HG02870 (cell line): ENCODE results near the gene PTBP2.

Source experiments
- ATAC-seq: cut with Tn5 transposase; IDR thresholded peaks from one replicate; pipeline ENCODE4 v1.9.1; 2021; ENCODE audit warnings: mild to moderate bottlenecking, moderate library complexity; ENCODE audit not compliant: unreplicated experiment

The PTBP2 gene, protein sequence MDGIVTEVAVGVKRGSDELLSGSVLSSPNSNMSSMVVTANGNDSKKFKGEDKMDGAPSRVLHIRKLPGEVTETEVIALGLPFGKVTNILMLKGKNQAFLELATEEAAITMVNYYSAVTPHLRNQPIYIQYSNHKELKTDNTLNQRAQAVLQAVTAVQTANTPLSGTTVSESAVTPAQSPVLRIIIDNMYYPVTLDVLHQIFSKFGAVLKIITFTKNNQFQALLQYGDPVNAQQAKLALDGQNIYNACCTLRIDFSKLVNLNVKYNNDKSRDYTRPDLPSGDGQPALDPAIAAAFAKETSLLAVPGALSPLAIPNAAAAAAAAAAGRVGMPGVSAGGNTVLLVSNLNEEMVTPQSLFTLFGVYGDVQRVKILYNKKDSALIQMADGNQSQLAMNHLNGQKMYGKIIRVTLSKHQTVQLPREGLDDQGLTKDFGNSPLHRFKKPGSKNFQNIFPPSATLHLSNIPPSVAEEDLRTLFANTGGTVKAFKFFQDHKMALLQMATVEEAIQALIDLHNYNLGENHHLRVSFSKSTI

DNA sequence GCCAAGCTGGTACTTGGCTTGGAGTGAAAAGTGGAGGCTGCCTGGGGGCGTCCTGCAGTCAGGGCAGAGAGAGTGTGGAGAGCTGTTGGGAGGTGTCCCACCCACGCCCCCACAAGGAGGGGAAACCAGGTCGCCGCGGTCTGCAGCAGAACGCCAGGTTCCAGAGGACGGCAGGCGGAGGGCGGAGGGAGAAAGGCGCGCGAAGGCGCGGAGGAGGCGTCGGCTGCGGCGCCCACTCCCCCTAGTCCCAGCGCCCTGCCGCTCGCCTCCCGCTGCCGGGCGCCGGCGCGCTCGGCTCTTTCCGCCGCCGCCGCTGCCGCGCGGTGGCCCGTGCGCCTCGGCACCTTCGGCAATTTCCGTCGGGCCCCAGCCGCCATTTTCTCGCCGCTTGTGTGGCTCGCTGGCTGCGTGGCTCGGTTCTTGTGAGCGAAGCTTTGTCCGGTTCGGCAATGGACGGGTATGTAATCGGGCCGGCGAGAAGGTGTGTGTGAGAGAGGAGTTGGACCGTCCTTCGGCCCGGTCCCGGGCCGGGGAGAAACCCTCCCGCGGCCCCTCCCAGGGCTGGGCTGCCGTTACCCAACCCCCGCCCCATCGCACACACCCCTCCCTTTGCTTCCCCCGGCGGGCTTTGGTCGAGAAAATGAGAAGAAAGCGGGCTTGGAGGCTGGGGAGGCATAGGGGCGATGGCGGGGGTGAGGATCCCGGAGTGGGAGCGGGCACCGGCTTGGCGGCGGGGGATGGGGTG lies at the start of gene PTBP2:
TSS of gene PTBP2 (plus strand) at position 369 of the 745 bp plus-strand sequence. CDS start at position 450, 81 bp downstream.
- peak; percentile 89 for ATAC-seq

DNA sequence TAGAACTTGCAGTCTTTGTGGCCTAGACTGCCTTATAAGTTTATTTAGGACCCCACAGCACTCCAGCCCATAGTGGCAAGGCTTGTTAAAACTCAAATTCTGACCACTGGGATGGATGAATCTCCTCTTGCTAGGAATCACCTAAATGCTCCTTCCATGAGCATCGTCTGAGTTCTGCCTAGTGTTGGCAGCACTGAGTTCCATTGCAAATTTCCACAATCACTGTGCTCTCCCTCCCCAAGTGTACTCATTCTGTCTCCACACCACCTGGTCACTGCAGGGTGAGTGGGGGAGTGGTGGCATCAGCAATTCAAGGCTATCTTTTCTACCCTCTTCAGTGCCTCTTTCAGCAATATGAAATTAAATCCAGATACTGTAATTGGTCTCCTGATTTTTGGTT lies 46.7 kb upstream of the PTBP2 start:
- no peak for ATAC-seq

DNA sequence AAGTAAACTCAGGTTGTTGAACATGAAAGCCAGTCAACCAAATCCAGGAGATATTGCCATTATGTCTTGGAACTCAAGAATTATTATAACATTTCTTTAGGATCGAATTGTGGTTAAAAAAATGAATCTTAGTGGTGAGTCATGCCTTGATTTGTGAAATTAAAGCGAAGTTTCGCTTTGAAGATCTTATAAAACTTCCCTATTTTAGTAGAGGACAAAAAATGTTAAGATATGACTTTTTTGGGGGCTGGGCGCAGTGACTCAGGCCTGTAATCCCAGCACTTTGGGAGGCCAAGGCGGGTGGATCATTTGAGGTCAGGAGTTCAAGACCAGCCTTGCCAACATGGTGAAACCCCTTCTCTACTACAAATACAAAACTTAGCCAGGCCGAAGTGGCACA lies 39.5 kb upstream of the PTBP2 start:
- ATAC-seq: no peak

GRCh38 chr1:96683931-96684330 lies 37.7 kb upstream of the PTBP2 start:
- ATAC-seq: no peak

DNA sequence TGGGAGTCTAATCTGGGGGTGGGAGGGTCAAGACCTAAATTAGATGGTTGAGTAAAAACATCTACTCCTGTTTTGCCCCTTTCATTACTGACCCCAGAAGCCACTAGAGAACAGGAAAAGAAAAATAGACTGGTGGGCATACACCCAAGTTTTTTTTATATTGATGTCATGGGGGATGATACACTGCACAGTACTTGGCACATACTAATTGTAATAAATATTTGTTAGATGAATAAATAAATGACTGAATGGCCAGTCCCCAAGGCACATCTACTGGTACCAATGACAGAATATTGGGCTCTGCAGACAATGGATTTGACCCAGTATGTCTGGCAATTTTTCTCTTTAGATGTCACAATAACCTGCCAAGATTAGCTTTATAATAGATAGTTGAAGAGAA lies 36.8 kb upstream of the PTBP2 start:
- ATAC-seq: no peak

DNA sequence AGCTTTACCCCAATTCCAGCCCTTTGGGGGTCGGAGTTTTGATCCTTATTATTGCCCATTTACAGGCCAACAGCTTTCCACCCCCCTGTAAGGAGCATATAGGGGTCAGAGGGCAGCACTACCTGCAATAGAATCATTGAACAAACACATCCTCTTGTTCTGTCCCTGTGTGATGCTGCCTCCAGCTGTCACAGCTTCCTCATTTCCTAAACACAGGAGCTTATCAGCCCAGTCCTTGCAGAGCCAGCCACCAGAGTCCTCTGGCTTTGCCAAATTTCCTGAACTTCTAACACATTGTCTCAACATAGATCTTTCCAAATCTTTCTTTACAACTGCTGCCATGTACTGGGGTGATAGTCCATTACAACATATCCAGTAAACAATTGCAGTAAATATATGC lies 32.8 kb upstream of the PTBP2 start:
- no peak for ATAC-seq

- no peak for ATAC-seq
Observed at GRCh38 chr1:96695954-96696353, 25.6 kb upstream of the PTBP2 start.

GRCh38 chr1:96698342-96698983 lies 23.1 kb upstream of the PTBP2 start:
- ATAC-seq: no peak

GRCh38 chr1:96703186-96703585 lies 18.4 kb upstream of the PTBP2 start:
- ATAC-seq: no peak

- no peak for ATAC-seq
Observed at GRCh38 chr1:96707023-96707422, 14.6 kb upstream of the PTBP2 start.

DNA sequence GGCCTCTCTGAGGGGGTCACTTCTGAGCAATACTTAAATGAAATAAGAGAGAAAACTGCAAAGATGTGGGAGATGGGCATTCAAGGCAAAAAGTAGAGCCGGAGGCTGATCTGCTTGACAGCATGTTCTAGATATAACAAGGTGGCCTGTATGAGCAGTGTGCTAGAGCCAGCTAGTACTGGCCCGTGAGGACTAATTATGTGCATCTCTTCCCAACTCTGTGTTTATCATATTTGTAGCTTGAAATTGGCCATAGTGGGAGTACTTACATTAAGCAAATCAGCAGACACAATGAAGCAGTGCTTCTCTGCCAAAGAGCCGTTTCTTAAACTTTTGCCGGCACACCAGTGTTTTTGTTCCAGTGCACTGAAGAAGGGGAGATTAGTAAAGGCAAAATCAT lies 13.1 kb upstream of the PTBP2 start:
- ATAC-seq: no peak

- no peak for ATAC-seq
Observed at GRCh38 chr1:96710708-96711477, 10.7 kb upstream of the PTBP2 start.

- no peak for ATAC-seq
Observed at GRCh38 chr1:96713649-96714048, 7.9 kb upstream of the PTBP2 start.

- ATAC-seq: no peak
Observed at GRCh38 chr1:96714881-96715280, 6.7 kb upstream of the PTBP2 start.

DNA sequence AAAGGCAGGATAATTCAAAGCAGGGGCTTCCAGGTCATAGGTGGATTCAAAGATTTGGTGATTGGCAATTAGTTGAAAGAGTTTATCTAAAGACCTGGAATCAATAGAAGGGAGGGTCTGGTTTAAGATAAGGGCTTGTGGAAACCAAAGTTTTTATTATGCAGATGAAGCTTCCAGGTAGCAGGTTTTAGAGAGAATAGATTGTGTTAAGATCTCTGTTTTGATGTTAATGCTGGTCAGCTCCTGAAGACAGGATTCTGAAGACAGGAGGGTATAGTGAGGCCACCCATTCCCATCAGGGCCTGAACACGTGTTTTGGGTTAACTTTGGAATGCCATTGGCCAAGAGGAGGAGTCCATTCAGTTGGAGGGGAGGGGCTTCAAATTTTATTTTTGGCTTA lies 6.1 kb upstream of the PTBP2 start:
- no peak for ATAC-seq

DNA sequence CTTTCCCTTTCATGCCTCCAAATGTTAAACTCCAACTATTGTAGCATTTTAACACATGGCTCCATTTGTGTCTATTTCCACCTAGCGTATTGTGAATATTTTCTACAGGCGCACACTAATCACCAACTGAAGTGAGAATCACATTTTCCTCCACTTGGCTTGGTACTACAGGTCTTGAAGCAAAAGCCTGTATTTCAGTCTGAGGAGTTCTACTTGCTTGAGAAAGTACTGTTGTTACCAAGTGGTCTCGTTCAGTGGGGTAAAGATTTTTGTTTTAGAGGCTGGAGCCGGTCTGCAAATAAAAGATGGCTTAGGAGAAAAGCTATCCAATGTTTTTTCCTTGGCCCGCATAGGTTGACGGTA lies 550 bp upstream of the PTBP2 start:
- peak; percentile 5 for ATAC-seq

DNA sequence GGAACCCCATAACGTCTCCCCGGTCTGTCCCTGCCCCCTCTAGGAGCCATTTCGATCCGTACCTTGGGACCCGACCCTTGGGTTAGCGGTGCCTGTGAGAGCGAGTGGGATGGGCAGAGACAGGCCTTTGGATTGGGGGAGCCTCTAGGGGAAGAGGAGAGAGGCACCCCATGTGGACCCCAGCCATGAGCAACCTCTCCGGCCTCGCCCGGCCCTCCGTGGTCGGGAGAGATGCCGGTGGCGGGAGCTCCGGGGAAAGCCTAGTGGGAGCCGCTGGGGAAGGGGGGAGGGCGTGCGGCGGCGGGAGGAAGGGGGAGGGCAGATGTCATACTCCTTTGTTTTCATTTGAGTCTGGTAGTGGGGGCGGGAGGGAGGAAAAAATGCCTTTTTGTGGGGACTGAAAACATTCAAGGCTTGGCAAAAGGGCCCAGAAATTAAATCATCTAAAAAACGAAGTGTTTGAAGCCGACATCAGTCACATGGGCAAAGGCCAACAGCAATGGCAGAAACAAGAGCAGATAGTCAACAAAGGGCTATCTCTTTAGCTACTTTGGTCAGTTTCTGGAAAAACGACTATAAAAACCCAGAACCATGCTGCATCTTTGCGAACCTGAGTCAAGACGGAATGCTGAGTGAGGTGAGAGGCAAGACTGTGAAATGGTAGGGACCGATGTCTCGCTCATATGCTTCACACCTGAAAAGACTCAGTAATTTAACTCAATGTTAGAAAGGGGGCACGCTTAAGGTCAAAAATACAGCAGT lies 758 bp downstream of the PTBP2 start:
- ATAC-seq: peak; percentile 49

- no peak for ATAC-seq
Observed at GRCh38 chr1:96722958-96723357, 1.4 kb downstream of the PTBP2 start.

GRCh38 chr1:96723377-96723776 lies 1.8 kb downstream of the PTBP2 start:
- no peak for ATAC-seq

DNA sequence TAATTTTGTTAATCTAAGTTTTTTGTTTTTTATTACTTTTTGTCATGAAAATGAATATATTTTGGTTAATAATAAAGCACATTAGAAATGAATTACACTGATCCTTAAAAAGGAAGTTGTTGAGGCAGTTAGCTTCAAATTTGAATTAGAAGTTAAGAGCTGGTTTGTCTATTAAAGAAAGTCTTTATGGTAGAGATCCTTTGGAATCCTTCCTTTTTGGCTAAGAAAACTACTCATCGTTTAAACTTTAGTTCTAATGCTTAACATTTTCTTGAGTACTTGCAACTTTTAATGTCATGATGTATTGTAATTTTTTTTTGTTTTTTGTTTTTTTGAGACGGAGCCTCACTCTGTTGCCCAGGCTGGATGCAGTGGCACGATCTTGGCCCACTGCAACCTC lies 2.4 kb downstream of the PTBP2 start:
- no peak for ATAC-seq
